ENCODE results near the gene URM1. TPM values are rescaled to one million over a fixed set of nuclear protein-coding genes. Genes with fewer than 3 reads are reported as not detected.
"Not testable (repeated sequence)": the region's sequence is repeated elsewhere in the genome, so short reads cannot be mapped to it uniquely, and the experiment has no call there.

The URM1 gene
- polyA plus RNA-seq, 4 donors = 56.1 to 83.6 (median 66.0) TPM

DNA sequence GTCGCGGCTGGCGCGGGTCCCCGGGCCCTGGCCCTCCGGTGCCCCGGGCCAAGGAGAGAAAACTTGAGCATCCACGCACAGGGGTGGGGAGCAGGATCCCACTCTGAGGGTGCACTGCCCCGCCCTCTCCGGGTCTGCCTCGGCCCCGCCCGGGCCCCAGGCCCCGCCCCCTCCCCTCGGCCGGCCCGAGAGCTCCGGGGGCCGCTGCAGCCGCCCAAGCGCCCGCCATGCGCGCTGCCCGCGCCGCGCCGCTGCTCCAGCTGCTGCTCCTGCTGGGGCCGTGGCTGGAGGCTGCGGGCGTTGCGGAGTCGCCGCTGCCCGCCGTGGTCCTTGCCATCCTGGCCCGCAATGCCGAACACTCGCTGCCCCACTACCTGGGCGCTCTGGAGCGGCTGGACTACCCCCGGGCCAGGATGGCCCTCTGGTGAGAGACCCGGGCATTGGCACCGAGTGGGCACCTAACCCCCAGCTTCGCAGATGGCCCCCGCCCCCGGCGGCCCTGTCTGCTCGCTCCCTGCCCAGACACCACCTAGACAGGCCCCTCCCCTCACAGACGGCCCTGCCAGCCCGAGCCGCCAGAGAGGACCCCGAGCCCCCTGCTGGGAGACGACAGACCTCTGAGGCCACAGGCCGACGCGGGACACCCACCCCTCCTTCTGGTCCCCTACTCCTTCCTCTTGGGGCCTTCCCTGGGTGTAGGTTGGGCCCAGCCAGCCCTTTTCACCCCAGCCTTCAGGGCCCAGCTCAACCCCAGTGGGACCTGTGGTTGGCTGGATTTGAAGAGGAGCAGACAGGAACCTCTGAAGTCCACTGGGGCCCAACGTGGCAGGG is 49.7 kb downstream of the URM1 start, which contains the start of gene CERCAM:
Gene CERCAM (plus strand): TSS at position 207 of the 831 bp plus-strand sequence. CDS start 21 bp downstream, at position 228.
- 1 to 3% (median 1%) methylated on average over 31 to 59 of the region's 59 CpGs for WGBS, 3 donors
- Histone ChIP-seq H3K27ac (ENCODE audit: low read depth in 1 of 3, low read length in 2 of 3) (peak within 1 kb of the TSS; percentile 17 to 38 (median 34)), H3K36me3 (ENCODE audit: control insufficient read depth in 3 of 3, insufficient read depth in 2 of 3, low read depth in 1 of 3, low read length in 3 of 3) (peaks cover 0 to 5% (median 0%) of the 10 kb centered on the region in 3 donors), H3K27me3 (ENCODE audit: control insufficient read depth in 3 of 3, insufficient read depth in 3 of 3, low read length in 3 of 3) (peaks cover 0 to 20% (median 5%) of the 10 kb centered on the region in 3 donors), H3K4me3 (ENCODE audit: low read depth in 1 of 3, low read length in 3 of 3) (peak within 1 kb of the TSS; percentile 65 to 80 (median 71)), H3K9me3 (ENCODE audit: control insufficient read depth in 2 of 2, insufficient read depth in 1 of 2, low read depth in 1 of 2, low read length in 1 of 2) (no peaks in the 10 kb centered on the region), H3K4me1 (ENCODE audit: control insufficient read depth in 3 of 3, insufficient read depth in 2 of 3, low read depth in 1 of 3, low read length in 2 of 3) (peaks cover 0 to 26% (median 0%) of the 10 kb centered on the region in 3 donors)
- no peak for FAIRE-seq
- peak in 1 of 2 donors; percentile 27 for DNase-seq

DNA sequence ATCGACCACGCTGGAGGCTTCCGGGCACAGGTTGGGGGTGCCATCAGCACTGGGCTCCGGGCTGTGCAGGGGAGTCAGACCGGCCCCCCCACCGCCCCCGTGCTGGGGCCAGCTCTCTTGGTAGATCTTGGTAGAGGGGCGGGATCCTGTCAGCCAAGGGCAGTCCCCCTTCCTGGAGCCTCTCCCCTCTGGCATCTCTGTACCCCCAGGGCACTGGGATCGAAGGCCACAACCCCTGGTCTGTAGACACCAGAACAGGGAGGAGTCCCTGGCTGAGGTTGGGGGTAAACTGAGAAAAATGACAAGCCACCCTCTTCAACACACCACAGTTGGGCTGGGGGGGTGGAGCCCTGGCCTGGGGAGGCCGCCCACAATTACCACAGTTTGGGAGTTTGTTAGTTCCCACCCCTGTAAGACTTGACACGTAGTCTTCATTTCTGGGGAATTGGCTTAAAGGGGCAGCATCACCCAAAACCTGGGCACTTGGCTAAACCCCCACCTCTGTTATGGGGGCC is 50.4 kb downstream of the URM1 start:
- WGBS, 3 donors = 38 to 41% (median 40%) methylated on average over 11 of the region's 11 CpGs
- peaks cover 0 to 20% (median 3%) of the 10 kb centered on the region in 3 donors for H3K27me3 ChIP-seq (ENCODE audit: control insufficient read depth in 3 of 3, insufficient read depth in 3 of 3, low read length in 3 of 3)
- H3K27ac ChIP-seq (ENCODE audit: low read depth in 1 of 3, low read length in 2 of 3) = no peak overlapping the region
- DNase-seq (no peak), FAIRE-seq (no peak)
- no peaks in the 10 kb centered on the region for H3K9me3 ChIP-seq (ENCODE audit: control insufficient read depth in 2 of 2, insufficient read depth in 1 of 2, low read depth in 1 of 2, low read length in 1 of 2)
- H3K4me1 ChIP-seq (ENCODE audit: control insufficient read depth in 3 of 3, insufficient read depth in 2 of 3, low read depth in 1 of 3, low read length in 2 of 3) = peaks cover 0 to 22% (median 0%) of the 10 kb centered on the region in 3 donors
- H3K4me3 ChIP-seq (ENCODE audit: low read depth in 1 of 3, low read length in 3 of 3) = peak overlapping the region in 1 of 3 donors; percentile 65
- H3K36me3 ChIP-seq (ENCODE audit: control insufficient read depth in 3 of 3, insufficient read depth in 2 of 3, low read depth in 1 of 3, low read length in 3 of 3) = peaks cover 0 to 5% (median 0%) of the 10 kb centered on the region in 3 donors

DNA sequence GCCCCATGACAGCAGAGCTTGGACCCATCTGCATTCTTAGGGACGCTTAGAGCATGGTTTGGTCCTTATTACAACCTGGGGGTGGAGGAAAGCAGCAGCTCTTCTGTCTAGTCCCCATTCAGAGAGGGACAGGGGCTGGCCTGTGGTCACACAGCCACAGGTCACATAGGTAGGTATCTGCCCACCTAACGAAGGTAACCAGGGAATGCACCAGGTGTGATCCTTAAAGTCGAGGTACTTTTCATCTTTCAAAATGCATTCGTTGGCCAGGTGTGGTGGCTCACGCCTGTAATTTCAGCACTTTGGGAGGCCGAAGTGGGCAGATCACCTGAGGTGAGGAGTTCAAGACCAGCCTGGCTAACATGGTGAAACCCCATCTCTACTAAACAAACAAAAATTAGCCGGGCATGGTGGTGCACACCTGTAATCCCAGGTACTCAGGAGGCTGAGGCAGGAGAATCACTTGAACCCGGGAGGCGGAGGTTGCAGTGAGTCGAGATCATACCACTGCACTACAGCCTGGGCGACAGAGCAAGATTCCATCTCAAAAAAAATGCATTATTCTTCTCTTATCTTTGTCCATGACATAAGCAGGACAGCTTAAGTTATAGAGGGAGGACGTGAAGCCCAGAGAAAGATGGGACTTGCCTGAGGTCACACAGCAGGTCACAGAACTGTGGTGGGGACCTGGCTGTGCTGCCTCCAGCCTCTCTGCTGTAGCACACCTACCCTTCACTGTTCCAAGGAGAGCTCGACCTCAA is 51.0 kb downstream of the URM1 start:
- not testable (repeated sequence) for DNase-seq; FAIRE-seq; H3K4me3 ChIP-seq (ENCODE audit: low read depth in 1 of 3, low read length in 3 of 3); H3K36me3 ChIP-seq (ENCODE audit: control insufficient read depth in 3 of 3, insufficient read depth in 2 of 3, low read depth in 1 of 3, low read length in 3 of 3); H3K27ac ChIP-seq (ENCODE audit: low read depth in 1 of 3, low read length in 2 of 3); H3K9me3 ChIP-seq (ENCODE audit: control insufficient read depth in 2 of 2, insufficient read depth in 1 of 2, low read depth in 1 of 2, low read length in 1 of 2)
- H3K27me3 ChIP-seq (ENCODE audit: control insufficient read depth in 3 of 3, insufficient read depth in 3 of 3, low read length in 3 of 3) = peaks cover 0 to 20% (median 3%) of the 10 kb centered on the region in 3 donors
- peaks cover 0 to 22% (median 0%) of the 10 kb centered on the region in 3 donors for H3K4me1 ChIP-seq (ENCODE audit: control insufficient read depth in 3 of 3, insufficient read depth in 2 of 3, low read depth in 1 of 3, low read length in 2 of 3)
- 67 to 83% (median 71%) methylated on average over 13 of the region's 13 CpGs for WGBS, 3 donors

DNA sequence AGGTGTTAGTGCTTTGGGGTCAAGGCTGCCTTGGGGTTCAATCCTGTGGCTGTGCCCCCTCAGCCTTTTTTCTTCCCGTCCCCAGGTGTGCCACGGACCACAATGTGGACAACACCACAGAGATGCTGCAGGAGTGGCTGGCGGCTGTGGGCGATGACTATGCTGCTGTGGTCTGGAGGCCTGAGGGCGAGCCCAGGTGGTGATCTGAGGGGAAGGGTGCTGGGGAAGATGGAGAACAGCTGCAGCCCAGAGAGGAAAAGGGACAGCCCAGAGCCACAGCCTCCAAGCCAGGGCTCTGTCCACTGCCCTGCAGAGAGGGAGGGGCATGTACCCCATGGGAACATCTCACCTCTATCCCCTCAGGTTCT is 51.6 kb downstream of the URM1 start:
- Histone ChIP-seq H3K36me3 (ENCODE audit: control insufficient read depth in 3 of 3, insufficient read depth in 2 of 3, low read depth in 1 of 3, low read length in 3 of 3) (peaks cover 0 to 5% (median 0%) of the 10 kb centered on the region in 3 donors), H3K4me1 (ENCODE audit: control insufficient read depth in 3 of 3, insufficient read depth in 2 of 3, low read depth in 1 of 3, low read length in 2 of 3) (peaks cover 0 to 22% (median 0%) of the 10 kb centered on the region in 3 donors), H3K27ac (ENCODE audit: low read depth in 1 of 3, low read length in 2 of 3) (no peak overlapping the region), H3K4me3 (ENCODE audit: low read depth in 1 of 3, low read length in 3 of 3) (no peak overlapping the region), H3K27me3 (ENCODE audit: control insufficient read depth in 3 of 3, insufficient read depth in 3 of 3, low read length in 3 of 3) (peaks cover 0 to 17% (median 3%) of the 10 kb centered on the region in 3 donors), H3K9me3 (ENCODE audit: control insufficient read depth in 2 of 2, insufficient read depth in 1 of 2, low read depth in 1 of 2, low read length in 1 of 2) (no peaks in the 10 kb centered on the region)
- FAIRE-seq (no peak), DNase-seq (no peak)
- 53 to 78% (median 65%) methylated on average over 4 to 5 of the region's 5 CpGs for WGBS, 3 donors

DNA sequence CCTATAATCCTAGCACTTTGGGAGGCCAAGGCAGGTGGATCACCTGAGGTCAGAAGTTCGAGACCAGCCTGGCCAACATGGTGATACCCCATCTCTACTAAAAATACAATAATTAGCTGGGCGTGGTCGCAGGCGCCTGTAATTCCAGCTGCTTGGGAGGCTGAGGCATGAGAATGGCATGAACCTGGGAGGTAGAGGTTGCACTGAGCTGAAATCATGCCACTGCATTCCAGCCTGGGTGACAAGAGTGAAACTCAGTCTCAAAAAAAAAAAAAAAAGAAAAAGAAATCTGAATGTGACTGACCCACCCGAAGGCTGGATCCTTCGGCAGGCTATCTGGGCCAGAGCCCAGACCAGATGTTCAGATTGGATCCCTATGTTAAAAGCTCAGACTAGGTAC is 52.2 kb downstream of the URM1 start:
- H3K4me3 ChIP-seq (ENCODE audit: low read depth in 1 of 3, low read length in 3 of 3); FAIRE-seq; H3K27ac ChIP-seq (ENCODE audit: low read depth in 1 of 3, low read length in 2 of 3); DNase-seq; H3K9me3 ChIP-seq (ENCODE audit: control insufficient read depth in 2 of 2, insufficient read depth in 1 of 2, low read depth in 1 of 2, low read length in 1 of 2); H3K36me3 ChIP-seq (ENCODE audit: control insufficient read depth in 3 of 3, insufficient read depth in 2 of 3, low read depth in 1 of 3, low read length in 3 of 3): not testable (repeated sequence)
- 36 to 67% (median 41%) methylated on average over 6 of the region's 6 CpGs for WGBS, 3 donors
- Histone ChIP-seq H3K4me1 (ENCODE audit: control insufficient read depth in 3 of 3, insufficient read depth in 2 of 3, low read depth in 1 of 3, low read length in 2 of 3) (peaks cover 0 to 22% (median 0%) of the 10 kb centered on the region in 3 donors), H3K27me3 (ENCODE audit: control insufficient read depth in 3 of 3, insufficient read depth in 3 of 3, low read length in 3 of 3) (peaks cover 0 to 17% (median 3%) of the 10 kb centered on the region in 3 donors)

DNA sequence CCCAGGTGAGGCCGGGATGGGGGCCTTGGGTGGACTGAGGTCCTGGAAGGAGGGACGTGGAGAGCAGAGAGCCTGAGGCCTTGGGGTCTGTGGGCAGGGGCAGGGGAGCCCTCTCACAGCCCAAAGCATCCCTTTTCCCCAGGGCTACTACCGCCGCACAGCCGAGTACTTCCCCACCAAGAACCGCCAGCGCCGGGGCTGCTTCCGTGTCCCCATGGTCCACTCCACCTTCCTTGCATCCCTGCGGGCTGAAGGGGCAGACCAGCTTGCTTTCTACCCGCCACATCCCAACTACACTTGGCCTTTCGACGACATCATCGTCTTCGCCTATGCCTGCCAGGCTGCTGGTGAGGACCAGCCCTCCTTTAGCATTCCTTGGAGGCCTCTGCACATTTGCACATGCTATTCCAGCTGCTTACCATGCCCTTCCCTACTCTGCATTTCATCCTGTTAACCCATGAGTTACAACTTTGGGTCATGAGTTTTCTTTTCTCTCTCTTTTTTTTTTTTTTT is 53.1 kb downstream of the URM1 start:
- Histone ChIP-seq H3K4me1 (ENCODE audit: control insufficient read depth in 3 of 3, insufficient read depth in 2 of 3, low read depth in 1 of 3, low read length in 2 of 3) (peaks cover 0 to 16% (median 0%) of the 10 kb centered on the region in 3 donors), H3K9me3 (ENCODE audit: control insufficient read depth in 2 of 2, insufficient read depth in 1 of 2, low read depth in 1 of 2, low read length in 1 of 2) (no peaks in the 10 kb centered on the region), H3K27me3 (ENCODE audit: control insufficient read depth in 3 of 3, insufficient read depth in 3 of 3, low read length in 3 of 3) (peaks cover 0 to 9% (median 0%) of the 10 kb centered on the region in 3 donors), H3K4me3 (ENCODE audit: low read depth in 1 of 3, low read length in 3 of 3) (no peak overlapping the region), H3K36me3 (ENCODE audit: control insufficient read depth in 3 of 3, insufficient read depth in 2 of 3, low read depth in 1 of 3, low read length in 3 of 3) (peaks cover 0 to 7% (median 0%) of the 10 kb centered on the region in 3 donors), H3K27ac (ENCODE audit: low read depth in 1 of 3, low read length in 2 of 3) (no peak overlapping the region)
- 89 to 92% (median 91%) methylated on average over 8 to 15 of the region's 15 CpGs for WGBS, 3 donors
- DNase-seq = no peak
- FAIRE-seq = no peak

DNA sequence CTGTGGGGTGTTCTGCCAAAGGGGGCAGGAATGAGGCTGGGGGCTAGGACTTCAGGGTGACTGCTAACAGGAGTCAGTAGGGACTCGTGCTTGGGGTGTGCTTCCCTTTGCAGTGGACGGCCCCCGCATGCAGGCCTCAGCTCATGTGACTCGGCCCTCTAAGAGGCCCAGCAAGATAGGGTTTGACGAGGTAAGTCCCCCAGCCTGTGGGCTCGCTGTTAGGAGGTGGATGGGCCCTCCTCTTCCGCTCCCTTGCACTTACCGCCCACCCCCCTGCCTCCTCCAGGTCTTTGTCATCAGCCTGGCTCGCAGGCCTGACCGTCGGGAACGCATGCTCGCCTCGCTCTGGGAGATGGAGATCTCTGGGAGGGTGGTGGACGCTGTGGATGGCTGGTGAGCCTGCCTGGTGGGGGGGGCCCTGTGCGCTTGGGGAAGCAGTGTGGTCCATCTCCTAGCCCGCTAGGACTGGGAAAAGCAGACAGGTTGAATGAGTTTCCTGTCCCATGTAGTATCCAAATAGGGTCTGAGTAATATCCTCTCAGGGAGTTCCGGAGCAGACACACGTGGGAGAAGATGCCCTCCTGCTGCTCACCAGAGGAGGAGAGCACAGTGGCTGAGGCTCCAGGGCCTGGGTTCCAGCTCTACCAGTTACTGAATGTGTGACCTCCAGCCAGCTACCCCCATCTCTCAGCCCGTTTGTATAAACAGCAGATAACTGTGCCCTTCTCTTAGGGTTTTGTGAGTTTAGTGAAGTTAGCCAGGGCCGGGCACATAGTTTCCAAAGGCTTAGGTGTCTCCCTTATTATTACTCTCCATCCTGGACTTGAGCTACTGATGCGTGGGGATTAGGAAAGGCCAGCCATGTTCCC is 57.7 kb downstream of the URM1 start:
- Histone ChIP-seq H3K27ac (ENCODE audit: low read depth in 1 of 3, low read length in 2 of 3) (no peak overlapping the region), H3K27me3 (ENCODE audit: control insufficient read depth in 3 of 3, insufficient read depth in 3 of 3, low read length in 3 of 3) (no peaks in the 10 kb centered on the region), H3K4me3 (ENCODE audit: low read depth in 1 of 3, low read length in 3 of 3) (no peak overlapping the region), H3K9me3 (ENCODE audit: control insufficient read depth in 2 of 2, insufficient read depth in 1 of 2, low read depth in 1 of 2, low read length in 1 of 2) (no peaks in the 10 kb centered on the region), H3K4me1 (ENCODE audit: control insufficient read depth in 3 of 3, insufficient read depth in 2 of 3, low read depth in 1 of 3, low read length in 2 of 3) (no peaks in the 10 kb centered on the region), H3K36me3 (ENCODE audit: control insufficient read depth in 3 of 3, insufficient read depth in 2 of 3, low read depth in 1 of 3, low read length in 3 of 3) (peaks cover 0 to 9% (median 0%) of the 10 kb centered on the region in 3 donors)
- no peak for FAIRE-seq
- DNase-seq = no peak
- WGBS, 3 donors = 77 to 84% (median 82%) methylated on average over 22 of the region's 22 CpGs

Data from small intestine (tissue), 7 donors.